Measurements from ENCODE around the gene HOXA10. TPM values are rescaled to one million over a fixed set of nuclear protein-coding genes. Genes with fewer than 3 reads are reported as not detected.

The HOXA10 gene
- total RNA-seq, 1 experiment from 2014 or later = 19.6 TPM

DNA sequence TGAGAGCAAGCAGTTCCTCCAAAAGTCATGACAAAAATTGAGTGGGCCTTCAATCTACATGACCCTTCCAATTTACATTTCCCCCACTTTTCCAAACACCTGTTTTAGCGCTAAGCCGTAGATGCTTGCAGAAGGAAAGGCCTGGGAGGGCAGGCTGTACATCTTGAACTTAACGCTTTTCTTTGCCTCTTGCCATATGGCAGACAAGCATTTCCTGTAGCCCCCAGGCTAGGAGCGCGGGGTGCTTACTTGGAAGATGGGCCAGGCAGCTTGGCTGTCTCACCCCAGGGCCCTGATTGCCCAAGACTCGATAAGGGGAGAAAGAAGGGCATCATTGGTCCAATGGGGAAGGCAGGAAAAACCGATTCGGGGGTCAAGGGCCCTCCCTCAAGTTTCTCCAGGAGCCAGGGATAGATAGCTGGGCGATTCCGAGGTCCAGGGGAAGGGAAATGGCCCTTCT, 1.8 kb downstream of the HOXA10 start:
- Histone ChIP-seq H3K4me1 (ENCODE audit: control insufficient read depth in 1 of 2, insufficient read depth in 2 of 2, low read length in 2 of 2) (peaks cover 34 to 63% of the 10 kb centered on the region in 2 experiments), H3K36me3 (ENCODE audit: control insufficient read depth in 1 of 2, insufficient read depth in 2 of 2, low read length in 2 of 2) (no peaks in the 10 kb centered on the region), H3K27ac (ENCODE audit: low read depth, low read length) (peak overlapping the region; percentile 91), H3K4me3 (replicated peaks in 1 of 2; ENCODE audit: low read depth in 1 of 2, low read length in 2 of 2) (peak overlapping the region; percentile 66 to 77), H3K79me2 (ENCODE audit: insufficient read depth, low read length) (peaks cover 75% of the 10 kb centered on the region), H3K9me3 (ENCODE audit: control insufficient read depth in 1 of 2, insufficient read depth in 1 of 2, low read depth in 1 of 2, low read length in 2 of 2) (no peaks in the 10 kb centered on the region), H4K20me1 (ENCODE audit: insufficient read depth) (no peaks in the 10 kb centered on the region), H3K4me2 (ENCODE audit: low read length) (peak overlapping the region; percentile 97), H3K9ac (ENCODE audit: low read length) (peak overlapping the region; percentile 89), H3K9me2 (ENCODE audit: insufficient read depth) (no peaks in the 10 kb centered on the region), H2AFZ (ENCODE audit: low read depth, low read length, poor library complexity, severe bottlenecking) (no peak overlapping the region), H3K27me3 (ENCODE audit: insufficient read depth, low read length) (no peaks in the 10 kb centered on the region)
- ChIA-PET CTCF (interaction anchor here (0.9 to 6.6 kb wide), 4 partner anchors 7 to 761 kb away, joined by 3 to 32 read pairs (median 3); no protein-coding TSS in a partner anchor), RAD21 (ENCODE audit: low non-redundant PET in 1 of 2, low total read pairs in 2 of 2, uncharacterized antibody in 2 of 2, unreplicated experiment in 2 of 2) (interaction anchor here (1.1 to 1.9 kb wide), 2 partner anchors 11 to 57 kb away, joined by 3 to 4 read pairs; no protein-coding TSS in a partner anchor), POLR2A (interaction anchor here (2.2 kb wide), 1 partner anchor 8 kb away, joined by 7 read pairs; no protein-coding TSS in a partner anchor)
- BruUV-seq (replicated peaks) = no TSS peak
- no peak for ATAC-seq
- intact Hi-C loops (cut with micrococcal nuclease) = no loop called here
- TF ChIP-seq POLR2AphosphoS5 (IDR thresholded peaks at IDR 0.05; ENCODE audit: low read depth, low read length) (no peak), POLR2A (IDR thresholded peaks at IDR 0.05; ENCODE audit: borderline replicate concordance, extremely low read depth, insufficient read depth, insufficient read length) (peak; percentile 15)
- no peak for DNase-seq (ENCODE audit: low read depth, low spot score)

DNA sequence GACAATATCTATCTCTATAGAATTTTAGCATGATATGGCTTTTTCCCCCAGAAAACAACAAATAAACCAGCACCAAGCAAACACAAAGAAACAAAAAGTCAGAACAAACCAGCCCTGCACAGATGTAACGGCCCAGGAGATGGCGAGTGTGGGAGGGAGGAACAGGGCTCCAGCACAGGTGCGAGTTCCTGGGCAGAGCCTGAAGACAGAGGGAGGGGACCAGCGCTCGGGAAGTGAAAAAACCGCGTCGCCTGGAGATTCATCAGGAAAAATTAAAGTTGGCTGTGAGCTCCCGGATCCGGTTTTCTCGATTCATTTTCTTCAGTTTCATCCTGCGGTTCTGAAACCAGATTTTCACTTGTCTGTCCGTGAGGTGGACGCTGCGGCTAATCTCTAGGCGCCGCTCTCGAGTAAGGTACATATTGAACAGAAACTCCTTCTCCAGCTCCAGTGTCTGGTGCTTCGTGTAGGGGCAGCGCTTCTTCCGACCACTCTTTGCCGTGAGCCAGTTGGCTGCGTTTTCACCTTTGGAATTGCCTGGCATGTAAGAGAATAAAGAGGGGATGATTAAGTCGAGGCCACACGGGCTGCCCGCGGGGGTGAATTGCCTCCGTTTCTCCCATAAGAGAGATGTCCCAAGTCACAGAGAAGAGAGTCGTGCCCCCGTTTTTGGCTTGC, 2.3 kb downstream of the HOXA10 start:
- no peak for DNase-seq (ENCODE audit: low read depth, low spot score)
- Histone ChIP-seq H3K79me2 (ENCODE audit: insufficient read depth, low read length) (peaks cover 81% of the 10 kb centered on the region), H3K27me3 (ENCODE audit: insufficient read depth, low read length) (no peaks in the 10 kb centered on the region), H4K20me1 (ENCODE audit: insufficient read depth) (no peaks in the 10 kb centered on the region), H3K27ac (ENCODE audit: low read depth, low read length) (peak overlapping the region; percentile 91), H3K9me3 (ENCODE audit: control insufficient read depth in 1 of 2, insufficient read depth in 1 of 2, low read depth in 1 of 2, low read length in 2 of 2) (no peaks in the 10 kb centered on the region), H3K4me3 (replicated peaks in 1 of 2; ENCODE audit: low read depth in 1 of 2, low read length in 2 of 2) (peak overlapping the region; percentile 66 to 77), H3K4me1 (ENCODE audit: control insufficient read depth in 1 of 2, insufficient read depth in 2 of 2, low read length in 2 of 2) (peaks cover 34 to 69% of the 10 kb centered on the region in 2 experiments), H3K4me2 (ENCODE audit: low read length) (peak overlapping the region; percentile 97), H3K9ac (ENCODE audit: low read length) (peak overlapping the region; percentile 89), H2AFZ (ENCODE audit: low read depth, low read length, poor library complexity, severe bottlenecking) (no peak overlapping the region), H3K36me3 (ENCODE audit: control insufficient read depth in 1 of 2, insufficient read depth in 2 of 2, low read length in 2 of 2) (no peaks in the 10 kb centered on the region), H3K9me2 (ENCODE audit: insufficient read depth) (no peaks in the 10 kb centered on the region)
- 0 out of 2 replicates have a peak, but pooled peaks have one; percentile 16 for ATAC-seq
- BruUV-seq (replicated peaks) = TSS peak; percentile 3
- TF ChIP-seq FOSL1 (IDR thresholded peaks at IDR 0.05; ENCODE audit: low read depth) (no peak), POLR2AphosphoS5 (IDR thresholded peaks at IDR 0.05; ENCODE audit: low read depth, low read length) (peak; percentile 14; the same call in 1 of the 2 replicates), CBX3 (IDR thresholded peaks at IDR 0.05; ENCODE audit: low read depth) (no peak), POLR2A (IDR thresholded peaks at IDR 0.05; ENCODE audit: borderline replicate concordance, extremely low read depth, insufficient read depth, insufficient read length) (peak; percentile 26), SIN3A (IDR thresholded peaks at IDR 0.05; ENCODE audit: low read depth) (no peak), RAD21 (IDR thresholded peaks at IDR 0.05; ENCODE audit: low read depth) (no peak)
- TF ChIP-seq, protein P1, sequence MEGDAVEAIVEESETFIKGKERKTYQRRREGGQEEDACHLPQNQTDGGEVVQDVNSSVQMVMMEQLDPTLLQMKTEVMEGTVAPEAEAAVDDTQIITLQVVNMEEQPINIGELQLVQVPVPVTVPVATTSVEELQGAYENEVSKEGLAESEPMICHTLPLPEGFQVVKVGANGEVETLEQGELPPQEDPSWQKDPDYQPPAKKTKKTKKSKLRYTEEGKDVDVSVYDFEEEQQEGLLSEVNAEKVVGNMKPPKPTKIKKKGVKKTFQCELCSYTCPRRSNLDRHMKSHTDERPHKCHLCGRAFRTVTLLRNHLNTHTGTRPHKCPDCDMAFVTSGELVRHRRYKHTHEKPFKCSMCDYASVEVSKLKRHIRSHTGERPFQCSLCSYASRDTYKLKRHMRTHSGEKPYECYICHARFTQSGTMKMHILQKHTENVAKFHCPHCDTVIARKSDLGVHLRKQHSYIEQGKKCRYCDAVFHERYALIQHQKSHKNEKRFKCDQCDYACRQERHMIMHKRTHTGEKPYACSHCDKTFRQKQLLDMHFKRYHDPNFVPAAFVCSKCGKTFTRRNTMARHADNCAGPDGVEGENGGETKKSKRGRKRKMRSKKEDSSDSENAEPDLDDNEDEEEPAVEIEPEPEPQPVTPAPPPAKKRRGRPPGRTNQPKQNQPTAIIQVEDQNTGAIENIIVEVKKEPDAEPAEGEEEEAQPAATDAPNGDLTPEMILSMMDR (IDR thresholded peaks at IDR 0.05 in 2 of 3, conservative IDR thresholded peaks at IDR 0.05 in 1 of 3; ENCODE audit: borderline replicate concordance in 1 of 3, insufficient read depth in 1 of 3, low read depth in 2 of 3, low read length in 2 of 3) = 0 out of 6 replicates have a peak, but pooled peaks of 1 of the 3 experiments have one; percentile 4
- CTCF ChIA-PET = interaction anchor here (1.8 to 6.6 kb wide), 2 partner anchors 8 to 11 kb away, joined by 3 to 32 read pairs; no protein-coding TSS in a partner anchor
- POLR2A ChIA-PET = interaction anchor here (1.3 to 2.2 kb wide), 3 partner anchors 8 to 21 kb away, joined by 3 to 7 read pairs (median 5); no protein-coding TSS in a partner anchor
- RAD21 ChIA-PET (ENCODE audit: low non-redundant PET in 1 of 2, low total read pairs in 2 of 2, uncharacterized antibody in 2 of 2, unreplicated experiment in 2 of 2) = interaction anchor here in 1 of 2 experiments (1.9 kb wide), 1 partner anchor 11 kb away, joined by 4 read pairs; no protein-coding TSS in a partner anchor
- intact Hi-C loops (cut with micrococcal nuclease) = no loop called here
